Raji (cell line): Measurements from ENCODE around the gene SCLT1.

Experiments used
- POLR2A ChIP-seq: IDR thresholded peaks from 2 replicates; pipeline ENCODE4 v1.6.1; 2011; ENCODE audit warnings: low read depth, low read length, control low read depth; ENCODE audit not compliant: insufficient read depth

The SCLT1 gene

DNA sequence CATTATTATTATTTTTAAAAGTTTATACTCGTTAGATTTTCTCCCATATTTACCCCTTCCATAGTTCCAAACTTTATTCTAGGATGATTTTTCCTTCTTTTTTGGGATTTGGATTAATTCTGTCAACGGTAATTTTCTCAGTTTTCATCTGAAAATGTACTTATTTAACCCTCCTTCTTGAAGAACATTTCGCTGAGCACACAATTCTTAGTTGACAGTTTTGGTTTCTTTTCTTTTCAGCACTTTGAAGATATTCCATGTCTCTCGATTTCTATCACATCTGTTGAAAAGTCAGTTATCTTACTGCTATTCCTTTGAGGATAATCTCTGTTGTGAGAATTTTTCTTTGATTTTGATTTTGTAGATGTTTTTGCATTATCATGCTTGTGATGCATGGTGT, 85.2 kb downstream of the SCLT1 start:
- no peak for TF ChIP-seq POLR2A

DNA sequence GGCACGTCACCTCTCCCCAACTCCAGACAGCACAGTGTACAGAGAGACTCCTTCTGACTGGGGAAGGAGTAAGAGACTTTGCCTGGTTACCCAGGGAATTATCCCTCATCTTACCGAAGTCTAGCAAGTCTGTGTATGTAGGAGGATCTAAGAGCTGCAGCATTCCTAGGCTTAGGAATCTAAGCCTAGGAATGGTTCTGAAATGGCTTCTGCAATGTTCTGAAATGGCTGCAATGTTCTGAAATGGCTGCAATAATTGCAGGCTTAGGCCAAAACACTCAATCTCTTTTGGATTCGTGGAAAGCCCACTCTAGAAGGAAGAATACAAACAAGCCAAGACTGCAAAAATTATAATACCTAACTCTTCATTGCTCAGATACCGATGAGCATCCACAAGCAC, 106.4 kb downstream of the SCLT1 start:
- no peak for TF ChIP-seq POLR2A

DNA sequence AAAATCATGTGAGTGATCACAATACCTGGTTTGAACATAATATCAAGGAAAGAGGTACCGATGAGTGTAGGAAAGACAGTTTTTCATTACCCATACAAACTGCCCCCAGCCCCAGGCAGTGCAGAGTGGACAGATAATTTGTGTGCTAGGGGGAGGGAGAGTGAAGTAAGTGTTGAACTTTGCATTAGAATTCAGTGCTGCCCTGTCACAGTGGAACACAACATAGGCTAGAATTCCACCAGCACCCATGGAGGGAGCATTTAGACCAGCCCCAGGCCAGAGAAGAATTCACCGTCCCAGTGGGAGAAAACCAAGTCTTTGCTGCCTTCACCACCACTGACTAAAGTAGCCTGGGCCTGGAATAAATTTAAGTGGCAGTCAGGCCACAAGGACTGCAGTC, 107.3 kb downstream of the SCLT1 start:
- no peak for TF ChIP-seq POLR2A

DNA sequence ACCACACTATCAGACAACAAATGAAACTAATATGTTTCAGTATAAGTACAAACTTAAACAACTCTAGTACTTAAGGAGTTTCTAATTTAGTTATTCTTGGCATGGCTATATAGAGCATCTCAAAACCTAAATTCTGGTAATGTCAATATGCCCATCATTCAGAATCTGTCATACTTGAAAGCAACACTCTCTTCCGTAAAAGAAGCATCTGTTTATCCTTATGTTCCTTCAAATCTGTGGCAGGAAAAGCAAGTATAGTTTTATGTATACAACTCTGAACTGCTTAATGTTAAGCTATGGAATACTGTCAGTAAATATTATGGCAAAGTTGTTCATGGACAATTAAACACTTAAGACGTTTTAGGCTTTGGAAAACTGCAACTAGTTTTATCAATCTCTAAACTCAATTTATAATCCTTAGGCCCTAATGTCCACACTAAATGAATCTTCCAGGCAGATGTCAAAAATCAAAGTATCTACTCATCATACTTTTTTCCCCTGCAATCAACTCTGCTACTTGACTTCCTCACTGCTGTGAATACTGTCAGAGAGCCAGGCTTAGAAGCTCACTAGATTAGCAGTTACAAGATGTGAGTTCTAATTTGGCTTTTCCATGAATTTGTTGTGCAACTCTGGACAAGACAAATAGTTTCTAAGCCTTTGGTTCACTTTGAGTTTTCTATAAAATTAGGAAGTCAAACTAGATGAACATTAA, 109.4 kb downstream of the SCLT1 start:
- TF ChIP-seq POLR2A = no peak

DNA sequence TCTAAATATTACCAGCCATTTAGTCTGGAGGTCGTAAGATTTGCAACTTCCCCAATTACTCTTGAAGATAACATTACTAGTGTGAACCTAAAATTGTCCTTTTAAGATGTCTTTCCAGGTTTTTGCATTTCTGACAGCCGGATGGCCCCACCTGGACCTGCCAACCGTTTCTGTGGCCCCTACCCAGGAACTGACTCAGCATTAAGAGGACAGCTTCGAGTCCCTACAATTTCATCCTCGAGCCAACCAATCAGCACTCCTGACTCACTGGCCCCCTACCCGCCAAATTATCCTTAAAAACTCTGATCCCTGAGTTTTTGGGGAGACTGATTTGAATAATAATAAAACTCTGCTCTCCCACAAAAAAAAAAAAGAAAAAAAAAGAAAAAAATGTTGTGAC, 112.0 kb downstream of the SCLT1 start:
- no peak for TF ChIP-seq POLR2A

DNA sequence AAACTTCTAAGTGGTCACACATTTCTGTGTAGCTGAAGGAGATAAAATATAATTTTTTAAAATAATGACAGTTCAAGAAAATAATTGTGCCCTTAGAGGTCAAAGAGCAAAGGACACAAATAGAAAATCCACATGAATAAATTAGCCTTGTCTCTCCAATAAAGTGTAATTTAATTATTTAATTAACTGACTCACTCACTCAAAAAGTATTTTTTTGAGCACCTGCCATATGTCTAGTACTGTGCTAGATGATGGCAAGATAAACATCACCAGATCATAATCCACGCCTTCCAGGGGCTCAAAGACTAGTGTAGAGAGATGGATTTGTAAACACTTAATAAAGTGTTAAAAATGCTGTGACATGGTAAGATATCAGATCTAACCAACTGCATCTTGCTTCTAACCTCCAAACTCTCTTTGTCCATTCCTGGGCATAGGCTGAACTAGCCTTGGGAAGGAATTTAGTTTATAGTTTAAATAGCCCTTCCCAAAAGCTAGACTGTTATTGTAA, 112.5 kb downstream of the SCLT1 start:
- TF ChIP-seq POLR2A = no peak

DNA sequence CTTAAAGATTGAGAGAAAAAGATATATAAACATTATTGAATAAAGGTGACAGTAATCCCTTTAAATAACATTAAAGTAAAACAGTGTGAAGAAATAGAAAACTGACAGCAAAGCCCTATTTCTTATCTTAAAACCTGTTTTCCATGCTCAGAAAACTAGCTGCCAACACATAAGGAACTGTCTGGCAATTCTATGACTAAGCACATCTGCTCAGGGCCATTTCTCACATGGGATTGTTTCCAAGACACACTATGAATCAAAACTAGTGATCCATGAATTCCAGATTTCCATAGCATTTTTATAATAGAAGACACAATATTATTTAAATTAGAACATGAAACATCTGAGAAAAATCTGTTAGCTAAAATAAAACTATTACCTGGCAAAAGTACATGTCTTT, 113.4 kb downstream of the SCLT1 start:
- no peak for TF ChIP-seq POLR2A

DNA sequence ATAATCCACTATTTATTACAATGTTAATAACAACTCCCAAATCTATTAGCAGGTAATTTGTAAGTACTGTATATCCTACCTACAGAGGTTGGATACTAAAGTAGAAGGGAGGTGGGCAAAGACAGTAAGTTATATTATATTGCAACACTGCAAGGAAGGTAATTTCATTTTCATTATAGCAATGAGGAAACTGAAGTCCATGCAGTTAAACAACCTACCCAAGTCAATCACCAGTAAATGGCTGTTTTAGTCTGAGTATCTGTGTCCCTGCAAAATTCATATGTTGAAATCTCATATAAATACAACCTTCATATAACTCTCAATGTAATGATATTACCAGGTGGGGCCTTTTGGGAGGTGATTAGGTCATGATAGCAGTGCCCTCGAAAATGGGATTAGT, 114.4 kb downstream of the SCLT1 start:
- no peak for TF ChIP-seq POLR2A

DNA sequence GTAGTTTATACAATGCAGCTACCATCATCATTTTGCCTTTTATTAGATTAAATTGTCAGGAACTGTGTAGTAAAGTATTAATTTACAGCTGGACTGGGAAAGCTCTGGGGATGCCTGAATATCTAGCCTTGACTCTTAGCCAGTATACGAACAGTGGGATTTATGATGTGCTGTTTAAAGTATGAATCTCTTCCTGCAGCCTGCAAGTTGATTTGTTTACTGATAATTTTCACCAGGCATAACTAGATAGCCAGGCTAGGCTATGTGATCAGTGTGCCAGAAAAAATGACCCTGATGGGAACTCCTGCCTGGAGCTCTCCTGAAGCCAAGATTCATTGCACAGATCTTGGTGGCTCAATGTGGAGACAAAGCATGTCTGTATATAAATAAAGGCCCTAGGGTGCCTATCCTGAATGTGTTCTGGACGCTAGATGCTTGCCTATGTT, 119.2 kb downstream of the SCLT1 start:
- TF ChIP-seq POLR2A = no peak

DNA sequence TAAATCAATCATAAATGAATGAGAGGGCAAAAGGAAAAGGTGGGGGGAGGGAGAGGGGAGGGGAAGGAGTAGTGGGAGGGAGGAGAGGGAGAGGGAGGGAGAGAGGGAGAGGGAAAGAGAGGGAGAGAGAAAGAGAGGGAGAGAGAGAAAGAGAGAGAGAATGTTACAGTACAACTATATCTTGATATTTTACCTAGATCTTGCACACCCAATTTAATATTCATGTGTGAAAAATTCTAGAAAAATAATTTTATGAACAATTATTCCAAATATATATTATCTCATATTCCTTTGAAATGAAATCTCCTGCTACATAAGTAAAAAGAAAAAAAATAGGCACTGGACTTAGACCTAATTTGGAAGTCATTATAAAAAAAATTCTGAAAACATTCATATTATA, 120.0 kb downstream of the SCLT1 start:
- no peak for TF ChIP-seq POLR2A

DNA sequence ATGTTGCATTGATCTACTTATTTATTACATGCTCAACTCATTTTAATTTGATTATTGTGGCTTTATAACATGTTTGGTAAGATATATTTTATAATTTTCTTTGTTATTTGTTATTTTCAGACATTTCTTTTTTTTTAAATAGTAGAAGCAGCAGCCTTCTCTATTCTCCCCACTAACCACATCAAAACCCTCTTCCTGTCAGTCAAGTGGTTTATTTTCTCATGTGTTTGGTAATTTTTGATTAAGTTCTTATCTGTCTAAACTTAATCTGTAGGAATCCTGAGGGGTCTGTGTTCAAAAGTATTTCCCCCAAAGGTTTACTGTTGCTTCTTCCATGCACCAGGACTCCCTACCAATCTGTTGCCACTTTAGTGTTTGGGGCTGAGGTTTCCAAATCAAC, 131.9 kb downstream of the SCLT1 start:
- TF ChIP-seq POLR2A = no peak

DNA sequence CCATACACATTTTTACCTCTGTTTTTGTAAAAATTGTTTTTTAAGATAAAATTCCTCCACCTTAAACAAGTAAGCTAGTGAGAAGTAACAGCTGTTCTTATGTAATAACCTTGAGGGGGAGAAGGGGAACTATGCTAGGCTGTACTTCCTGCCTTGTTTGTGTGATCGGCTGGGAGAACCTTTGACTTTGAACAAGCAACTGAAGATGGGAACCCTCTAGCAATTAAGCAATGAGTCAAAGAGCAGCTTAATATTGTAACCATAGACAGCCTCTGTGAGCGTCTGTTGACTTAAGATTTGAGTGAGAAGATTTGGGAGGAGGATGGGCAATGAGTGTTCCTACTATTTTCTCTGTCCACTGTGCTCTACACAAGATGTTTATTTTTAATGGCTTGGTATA, 135.1 kb downstream of the SCLT1 start:
- TF ChIP-seq POLR2A = no peak

DNA sequence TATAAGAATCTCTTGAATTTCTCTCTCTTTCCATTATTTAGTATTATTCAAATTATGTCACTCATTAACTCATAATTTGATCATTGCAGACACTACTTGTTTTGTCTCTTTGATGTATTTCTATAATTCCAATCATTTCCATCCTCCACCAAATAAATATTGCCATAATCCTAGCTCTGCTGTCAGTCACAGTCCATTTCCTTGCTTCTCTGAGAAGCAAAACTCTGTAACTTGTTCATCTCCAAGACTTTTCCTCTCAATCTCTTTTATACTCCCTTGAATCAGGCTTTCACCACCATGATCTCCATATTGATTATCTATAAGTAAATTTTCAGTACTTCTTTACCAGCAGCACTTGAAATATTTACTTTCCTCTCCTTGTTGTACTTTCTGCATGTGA, 135.9 kb downstream of the SCLT1 start:
- TF ChIP-seq POLR2A = no peak

DNA sequence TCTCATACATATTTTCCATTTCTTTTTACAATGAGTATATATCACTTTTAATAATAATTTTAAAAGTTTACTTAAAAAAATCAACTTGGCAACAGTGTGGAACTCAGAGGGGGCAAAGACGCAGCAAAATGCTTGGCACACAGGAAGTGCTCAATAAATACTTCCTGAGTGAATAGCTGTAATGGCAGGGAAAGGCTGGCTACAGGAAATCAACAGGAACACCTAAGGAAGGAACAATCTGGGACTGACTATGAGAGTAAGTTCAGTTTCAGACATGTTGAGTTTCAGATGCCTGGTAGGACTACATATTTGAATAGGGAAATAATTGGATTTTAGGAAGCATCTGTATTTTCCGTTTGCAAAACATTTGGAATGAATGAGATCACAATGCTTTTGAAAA, 137.6 kb downstream of the SCLT1 start:
- TF ChIP-seq POLR2A = no peak

DNA sequence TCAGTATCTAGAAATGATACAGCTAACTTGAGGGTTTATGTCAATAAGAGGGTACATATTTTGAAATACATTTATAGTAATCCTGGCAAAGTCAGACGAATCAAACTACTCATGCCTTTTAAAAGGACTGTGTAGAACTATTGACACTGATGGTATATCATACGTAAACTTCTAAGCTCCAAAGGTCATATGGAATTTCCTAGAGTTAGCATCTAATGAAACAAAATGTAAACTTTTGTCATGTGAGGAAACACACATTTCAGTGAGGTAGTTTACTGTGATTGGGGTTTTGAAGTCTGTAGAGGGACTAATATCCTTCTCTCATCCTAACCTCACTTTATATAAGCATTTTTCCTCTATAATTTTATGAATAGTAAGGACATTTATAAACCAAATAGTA, 138.4 kb downstream of the SCLT1 start:
- no peak for TF ChIP-seq POLR2A

DNA sequence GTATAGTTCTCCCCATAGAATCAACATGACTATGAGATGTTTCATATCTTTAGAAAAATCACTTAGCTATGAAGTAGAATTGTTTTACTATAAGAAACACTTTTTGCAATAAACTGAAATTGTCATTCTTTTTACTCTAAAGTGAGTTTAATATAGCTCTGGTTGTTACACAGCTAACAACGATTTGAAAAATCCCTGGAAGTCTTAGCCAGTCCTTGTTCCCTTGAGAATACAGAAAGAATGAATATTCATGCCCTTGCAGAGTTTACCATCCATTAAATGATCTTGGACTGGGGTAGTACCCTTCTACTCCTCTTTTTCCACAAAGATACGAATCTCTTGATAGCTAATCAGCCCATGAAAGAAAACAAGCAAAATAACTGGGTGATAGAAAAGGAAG, 142.0 kb downstream of the SCLT1 start:
- no peak for TF ChIP-seq POLR2A

DNA sequence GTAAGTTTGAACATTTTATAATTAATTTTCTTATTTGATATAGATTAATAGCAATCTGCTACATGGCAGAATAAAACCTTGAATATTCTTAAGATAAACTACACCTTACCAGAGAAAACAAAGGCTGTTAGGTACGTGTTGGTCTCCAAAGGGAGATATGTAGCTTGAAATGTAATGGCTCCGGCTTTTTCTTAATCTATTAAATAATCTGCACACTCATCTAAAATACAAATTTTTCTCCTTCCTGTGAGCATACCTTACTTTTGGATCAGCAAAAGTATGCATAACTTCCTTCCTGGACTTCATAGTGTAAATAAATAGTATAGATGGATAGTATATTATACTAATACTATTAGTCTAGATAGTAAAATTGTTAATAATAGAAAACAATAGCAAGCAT, 142.5 kb downstream of the SCLT1 start:
- TF ChIP-seq POLR2A = no peak

DNA sequence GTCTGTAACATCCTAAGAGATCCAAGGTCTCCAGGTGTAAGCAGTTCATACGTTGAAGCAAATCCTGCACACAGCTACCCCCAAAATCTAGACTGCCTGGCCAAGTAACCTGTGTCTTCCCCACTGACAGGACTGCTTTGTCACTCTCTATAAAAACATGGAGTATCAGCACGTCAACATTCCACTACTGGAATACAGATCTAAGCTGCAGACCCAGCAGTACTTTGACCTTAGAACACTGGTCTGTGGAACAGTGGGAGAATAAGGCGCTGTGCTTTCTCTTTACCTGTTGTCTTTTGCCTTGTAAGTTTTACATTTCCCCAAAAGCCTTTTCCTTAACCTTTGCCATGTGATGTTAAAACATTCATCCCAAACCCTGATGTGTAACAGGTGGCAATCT, 146.4 kb downstream of the SCLT1 start:
- no peak for TF ChIP-seq POLR2A

DNA sequence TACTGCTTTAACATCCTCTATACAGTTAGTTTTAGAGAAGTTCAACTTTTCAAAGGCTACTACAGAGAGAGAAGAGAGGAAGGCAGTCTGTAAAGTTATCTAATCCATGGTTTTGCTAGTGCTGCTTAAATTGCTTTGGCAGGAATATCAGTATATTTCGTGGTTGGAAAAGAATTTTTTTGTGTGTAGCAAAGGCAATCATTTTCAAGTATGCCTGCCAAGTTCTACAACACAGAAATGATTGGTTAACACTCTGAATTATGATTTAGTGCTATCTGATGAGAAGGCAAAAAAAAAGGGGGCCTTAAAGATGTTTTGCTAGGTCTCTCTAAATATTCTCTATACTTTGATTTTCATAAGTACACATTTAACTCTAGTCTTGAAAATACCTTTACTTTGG, 150.7 kb downstream of the SCLT1 start:
- TF ChIP-seq POLR2A = no peak
